Lower leg skin (tissue), 3 donors: ENCODE data around the gene FGF12.

Source experiments
- POLR2A ChIP-seq, 2 donors: fragments of 450-650 bp; IDR thresholded peaks; one replicate each; pipeline ENCODE4 v1.6.1; 2016 to 2017; ENCODE audit warnings: antibody characterized with exemption in 2 of 2, mild to moderate bottlenecking in 1 of 2, moderate library complexity in 1 of 2
- TF ChIP-seq, protein P1 (sequence below), 3 donors: fragments of 450-650 bp; IDR thresholded peaks; one replicate each; pipeline ENCODE4 v1.5.1; 2016; ENCODE audit warnings: antibody characterized with exemption in 3 of 3, mild to moderate bottlenecking in 3 of 3, moderate library complexity in 2 of 3

GRCh38 chr3:192515664-192516045 lies 211.7 kb downstream of the FGF12 start:
- TF ChIP-seq, protein P1, sequence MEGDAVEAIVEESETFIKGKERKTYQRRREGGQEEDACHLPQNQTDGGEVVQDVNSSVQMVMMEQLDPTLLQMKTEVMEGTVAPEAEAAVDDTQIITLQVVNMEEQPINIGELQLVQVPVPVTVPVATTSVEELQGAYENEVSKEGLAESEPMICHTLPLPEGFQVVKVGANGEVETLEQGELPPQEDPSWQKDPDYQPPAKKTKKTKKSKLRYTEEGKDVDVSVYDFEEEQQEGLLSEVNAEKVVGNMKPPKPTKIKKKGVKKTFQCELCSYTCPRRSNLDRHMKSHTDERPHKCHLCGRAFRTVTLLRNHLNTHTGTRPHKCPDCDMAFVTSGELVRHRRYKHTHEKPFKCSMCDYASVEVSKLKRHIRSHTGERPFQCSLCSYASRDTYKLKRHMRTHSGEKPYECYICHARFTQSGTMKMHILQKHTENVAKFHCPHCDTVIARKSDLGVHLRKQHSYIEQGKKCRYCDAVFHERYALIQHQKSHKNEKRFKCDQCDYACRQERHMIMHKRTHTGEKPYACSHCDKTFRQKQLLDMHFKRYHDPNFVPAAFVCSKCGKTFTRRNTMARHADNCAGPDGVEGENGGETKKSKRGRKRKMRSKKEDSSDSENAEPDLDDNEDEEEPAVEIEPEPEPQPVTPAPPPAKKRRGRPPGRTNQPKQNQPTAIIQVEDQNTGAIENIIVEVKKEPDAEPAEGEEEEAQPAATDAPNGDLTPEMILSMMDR (IDR thresholded peaks at IDR 0.05) = no peak
- TF ChIP-seq POLR2A (IDR thresholded peaks at IDR 0.05) = no peak
